Mucosa of descending colon (tissue), 3 donors: ENCODE data around the gene VLDLR. TPM values are rescaled to one million over a fixed set of nuclear protein-coding genes. Genes with fewer than 3 reads are reported as not detected.

Source experiments
- ATAC-seq: fragments of 200-7000 bp; cut with Tn5 transposase; one replicate; pipeline ENCODE4 v1.9.1; 2020; ENCODE audit warnings: mild to moderate bottlenecking, moderate library complexity
- DNase-seq, 3 donors: peaks; one replicate each; pipeline ENCODE4 v3.0.0-alpha.2; 2020
- H3K36me3 ChIP-seq: fragments of 200-600 bp; one replicate; pipeline ENCODE4 v1.8.0; 2021; ENCODE audit warnings: low read depth, mild to moderate bottlenecking
- H3K4me1 ChIP-seq: fragments of 200-600 bp; one replicate; pipeline ENCODE4 v1.8.0; 2021; ENCODE audit warnings: low read depth, mild to moderate bottlenecking
- H3K4me3 ChIP-seq: fragments of 200-600 bp; one replicate; pipeline ENCODE4 v1.8.0; 2021; ENCODE audit warnings: mild to moderate bottlenecking
- H3K9me3 ChIP-seq: fragments of 200-600 bp; one replicate; pipeline ENCODE4 v1.8.0; 2021; ENCODE audit warnings: mild to moderate bottlenecking
- intact Hi-C, 2 donors: fragments of 100-400 bp; cut with DNase I in 1 of 2; cut with micrococcal nuclease in 1 of 2; formaldehyde crosslinking; loops; one replicate each; pipeline versions ENCODE4 v1.11.0 to v1.11.1; 2022; cut with DNase I, micrococcal nuclease
- total RNA-seq, 3 donors: library from RNA; stranded (reverse); fragmentation: NEBNext Ultra II Directional in 2 of 3; extraction: Animal tissue kit (Norgen Biotek cat#: 25700) in 2 of 3; gene quantifications; one replicate each; pipeline versions ENCODE4 v1.2.1 to v1.2.4, GENCODE V29; 2021 to 2023
- TF ChIP-seq, protein P1 (sequence below): fragments of 200-600 bp; IDR thresholded peaks from one replicate; pipeline ENCODE4 v1.8.0; 2022; ENCODE audit warnings: antibody characterized with exemption, mild to moderate bottlenecking
- donor health status: DM: no; HTN: no; CAD: no; lungs with moderate emphysema.
- donor health status: DM: no; HTN: no; CAD: no.
- donor health status: DM: no; HTN: yes; CAD: no.

Gene VLDLR
- total RNA-seq, 3 donors from 2014 or later, result 8.0 to 13.2 (median 9.9) TPM

DNA sequence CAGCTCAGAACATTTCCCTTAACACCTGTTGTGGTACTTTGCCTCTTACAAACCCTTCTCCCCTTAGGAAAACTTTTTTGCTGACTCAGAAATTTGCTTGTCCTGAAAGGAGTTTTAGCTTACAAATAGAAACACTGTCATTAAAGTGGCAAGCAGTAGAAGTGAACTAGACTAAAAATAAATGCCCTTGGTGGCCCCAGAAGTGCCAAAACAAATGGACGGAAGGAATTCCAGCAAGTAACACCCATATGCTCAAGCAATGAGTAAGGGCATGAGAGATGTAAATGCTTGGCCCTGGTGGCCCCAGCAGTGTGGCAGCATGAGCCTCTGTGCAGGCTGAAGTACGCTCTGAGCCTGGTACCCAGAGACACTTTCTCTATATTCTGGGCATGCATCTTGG lies 8.6 kb downstream of the VLDLR start:
- Histone ChIP-seq H3K4me3 (no peak overlapping the region), H3K36me3 (no peaks in the 10 kb centered on the region), H3K9me3 (no peaks in the 10 kb centered on the region), H3K4me1 (no peaks in the 10 kb centered on the region)
- intact Hi-C loops, result no loop called here
- TF ChIP-seq, protein P1, sequence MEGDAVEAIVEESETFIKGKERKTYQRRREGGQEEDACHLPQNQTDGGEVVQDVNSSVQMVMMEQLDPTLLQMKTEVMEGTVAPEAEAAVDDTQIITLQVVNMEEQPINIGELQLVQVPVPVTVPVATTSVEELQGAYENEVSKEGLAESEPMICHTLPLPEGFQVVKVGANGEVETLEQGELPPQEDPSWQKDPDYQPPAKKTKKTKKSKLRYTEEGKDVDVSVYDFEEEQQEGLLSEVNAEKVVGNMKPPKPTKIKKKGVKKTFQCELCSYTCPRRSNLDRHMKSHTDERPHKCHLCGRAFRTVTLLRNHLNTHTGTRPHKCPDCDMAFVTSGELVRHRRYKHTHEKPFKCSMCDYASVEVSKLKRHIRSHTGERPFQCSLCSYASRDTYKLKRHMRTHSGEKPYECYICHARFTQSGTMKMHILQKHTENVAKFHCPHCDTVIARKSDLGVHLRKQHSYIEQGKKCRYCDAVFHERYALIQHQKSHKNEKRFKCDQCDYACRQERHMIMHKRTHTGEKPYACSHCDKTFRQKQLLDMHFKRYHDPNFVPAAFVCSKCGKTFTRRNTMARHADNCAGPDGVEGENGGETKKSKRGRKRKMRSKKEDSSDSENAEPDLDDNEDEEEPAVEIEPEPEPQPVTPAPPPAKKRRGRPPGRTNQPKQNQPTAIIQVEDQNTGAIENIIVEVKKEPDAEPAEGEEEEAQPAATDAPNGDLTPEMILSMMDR, result no peak
- ATAC-seq (no peak), DNase-seq (no peak)

DNA sequence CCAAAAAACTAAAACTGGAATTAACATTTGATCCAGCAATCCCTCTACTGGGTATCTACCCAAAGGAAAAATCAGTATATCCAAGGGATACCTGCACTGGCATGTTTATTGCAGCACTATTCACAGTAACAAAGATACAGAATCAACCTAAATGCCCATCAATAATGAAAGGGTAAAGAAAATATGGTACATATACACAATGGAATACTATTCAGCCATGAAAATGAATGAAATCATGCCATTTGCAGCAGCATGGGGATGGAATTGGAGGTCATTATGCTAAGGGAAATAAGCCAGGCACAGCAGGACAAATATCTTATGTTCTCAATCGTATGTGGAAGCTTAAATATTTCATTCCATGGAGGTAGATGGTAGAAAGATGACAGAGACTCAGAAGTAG lies 9.7 kb downstream of the VLDLR start:
- no peaks in the 10 kb centered on the region for H3K4me1 ChIP-seq
- no peak overlapping the region for H3K4me3 ChIP-seq
- DNase-seq (no peak), ATAC-seq (no peak)
- H3K9me3 ChIP-seq, result no peaks in the 10 kb centered on the region
- intact Hi-C loops, result no loop called here
- H3K36me3 ChIP-seq, result no peaks in the 10 kb centered on the region
- TF ChIP-seq, protein P1, result no peak

DNA sequence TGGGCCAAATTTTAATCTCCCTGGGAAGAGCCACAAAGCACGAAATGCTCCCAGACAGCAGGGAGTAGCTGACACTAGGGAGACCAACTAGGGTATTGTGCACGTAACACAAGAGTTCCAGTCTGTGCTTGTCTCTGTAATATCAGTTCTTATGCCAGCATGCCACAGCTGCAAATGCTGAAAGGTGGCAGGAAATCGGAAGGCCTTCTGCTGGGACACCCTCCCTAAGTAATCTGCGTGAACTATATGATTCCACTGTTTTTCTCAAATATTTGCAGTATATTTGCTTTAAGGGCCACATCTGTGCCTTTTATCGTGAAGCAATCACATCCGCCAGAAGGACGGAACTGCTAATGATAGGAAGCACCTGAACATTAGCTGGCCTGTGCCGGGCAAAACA lies 12.6 kb downstream of the VLDLR start:
- Histone ChIP-seq H3K36me3 (no peaks in the 10 kb centered on the region), H3K4me3 (no peak overlapping the region), H3K9me3 (no peaks in the 10 kb centered on the region), H3K4me1 (no peaks in the 10 kb centered on the region)
- TF ChIP-seq, protein P1, result no peak
- intact Hi-C loops, result no loop called here
- DNase-seq, result no peak
- ATAC-seq, result no peak

DNA sequence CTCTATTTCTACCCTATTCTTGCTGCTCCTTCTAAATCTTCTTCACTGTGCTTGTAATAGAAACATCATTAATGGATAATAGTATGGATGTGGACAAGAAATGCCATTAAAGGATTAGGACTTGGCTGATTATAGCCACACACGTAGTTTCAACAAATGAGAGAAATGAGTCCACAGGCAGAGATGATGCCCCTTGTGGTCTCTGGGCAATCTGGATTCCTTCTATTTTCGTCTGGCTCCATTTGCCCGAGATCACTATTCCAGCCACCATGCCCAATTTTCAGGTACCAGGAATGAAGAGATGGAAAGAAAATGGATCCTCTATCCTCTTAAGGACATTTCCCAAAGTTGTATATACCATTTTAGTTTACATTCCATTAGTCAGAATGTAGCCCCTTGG lies 13.2 kb downstream of the VLDLR start:
- H3K36me3 ChIP-seq, result no peaks in the 10 kb centered on the region
- no peak for DNase-seq
- TF ChIP-seq, protein P1, result no peak
- H3K4me1 ChIP-seq, result no peaks in the 10 kb centered on the region
- no peaks in the 10 kb centered on the region for H3K9me3 ChIP-seq
- no peak for ATAC-seq
- intact Hi-C loops, result no loop called here
- no peak overlapping the region for H3K4me3 ChIP-seq

DNA sequence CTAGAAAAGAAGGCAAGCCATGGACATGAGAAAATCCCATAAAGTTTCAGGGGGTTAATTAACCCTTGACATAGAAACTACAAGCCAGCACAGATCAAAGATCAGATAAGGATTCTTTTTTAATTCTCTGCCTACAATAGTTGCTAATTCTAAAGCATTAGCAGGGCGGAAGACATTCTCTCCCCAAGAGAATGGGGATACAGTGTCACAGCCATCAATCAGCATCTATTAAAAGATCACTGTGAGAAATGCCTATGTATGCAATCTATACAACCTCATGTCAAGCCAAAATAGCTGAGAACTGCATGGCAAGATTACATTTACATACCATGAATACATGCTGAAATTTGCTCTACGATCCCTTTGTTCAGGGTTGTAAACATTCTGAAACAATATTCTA lies 14.3 kb downstream of the VLDLR start:
- no peaks in the 10 kb centered on the region for H3K4me1 ChIP-seq
- no peak for ATAC-seq
- TF ChIP-seq, protein P1, result no peak
- no peak overlapping the region for H3K4me3 ChIP-seq
- no peaks in the 10 kb centered on the region for H3K36me3 ChIP-seq
- DNase-seq, result no peak
- intact Hi-C loops, result no loop called here
- H3K9me3 ChIP-seq, result no peaks in the 10 kb centered on the region

DNA sequence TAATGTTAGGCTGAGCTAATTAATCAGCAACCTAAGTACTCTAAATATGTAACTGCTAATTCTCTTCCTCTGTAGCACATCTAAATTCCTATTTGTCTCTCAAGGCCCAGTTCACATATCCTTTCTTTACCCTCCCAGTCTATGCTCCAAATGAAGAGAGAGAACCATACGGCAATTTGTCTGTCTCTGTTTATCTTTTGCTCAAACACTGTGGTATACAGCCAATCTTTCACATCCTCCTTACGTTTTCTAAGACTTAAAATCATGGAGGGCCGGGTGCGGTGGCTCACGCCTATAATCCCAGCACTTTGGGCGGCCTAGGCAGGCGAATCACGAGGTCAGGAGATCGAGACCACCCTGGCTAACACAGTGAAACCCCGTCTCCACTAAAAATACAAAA lies 15.8 kb downstream of the VLDLR start:
- Histone ChIP-seq H3K9me3 (no peaks in the 10 kb centered on the region), H3K4me3 (no peak overlapping the region), H3K4me1 (no peaks in the 10 kb centered on the region), H3K36me3 (no peaks in the 10 kb centered on the region)
- DNase-seq, result no peak
- no peak for ATAC-seq
- intact Hi-C loops, result no loop called here
- TF ChIP-seq, protein P1, result no peak
